Measurements from ENCODE around the gene ARMC10.
"Not testable (repeated sequence)": the region's sequence is repeated elsewhere in the genome, so short reads cannot be mapped to it uniquely, and the experiment has no call there.

The ARMC10 gene

DNA sequence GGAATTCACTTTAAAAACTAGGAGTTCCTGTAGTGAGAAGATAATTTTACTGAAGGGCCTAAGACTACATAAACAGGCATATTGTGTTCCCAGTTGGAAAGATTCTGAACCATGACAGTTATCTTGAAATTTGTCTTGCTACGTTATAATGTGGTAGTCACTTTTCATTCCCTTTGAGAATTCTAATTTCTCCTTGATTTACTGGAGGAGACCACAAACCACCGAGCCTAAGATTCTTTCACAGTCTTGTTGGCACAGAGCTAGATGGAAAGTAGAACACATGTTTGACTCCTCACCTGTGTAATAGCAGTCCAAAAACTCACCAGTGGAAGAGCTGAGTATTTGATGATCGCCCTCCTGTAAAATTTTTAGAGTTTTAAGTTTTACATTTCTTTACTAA lies 4.9 kb downstream of the ARMC10 start:
- no peak for DNase-seq

GRCh38 chr7:103080923-103081322 lies 6.0 kb downstream of the ARMC10 start:
- DNase-seq: no peak

DNA sequence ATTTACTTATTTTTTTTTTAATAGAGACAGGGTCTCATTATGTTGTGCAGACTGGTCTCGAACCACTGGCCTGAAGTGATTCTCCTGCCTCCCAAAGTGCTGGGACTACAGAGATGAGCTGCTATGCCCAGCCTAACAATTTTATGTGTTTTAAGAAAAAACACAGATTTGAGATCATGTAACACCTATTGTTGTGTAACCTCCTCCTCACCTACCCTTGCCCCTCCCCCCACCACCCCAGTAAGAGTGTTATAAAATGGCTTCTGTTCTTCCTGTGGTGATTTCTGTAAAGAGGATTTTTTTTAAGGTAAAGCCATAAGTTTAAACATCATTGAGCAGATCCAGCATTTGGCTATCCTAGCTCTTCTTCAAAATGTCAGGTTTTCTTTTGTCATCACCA lies 7.6 kb downstream of the ARMC10 start:
- no peak for DNase-seq

DNA sequence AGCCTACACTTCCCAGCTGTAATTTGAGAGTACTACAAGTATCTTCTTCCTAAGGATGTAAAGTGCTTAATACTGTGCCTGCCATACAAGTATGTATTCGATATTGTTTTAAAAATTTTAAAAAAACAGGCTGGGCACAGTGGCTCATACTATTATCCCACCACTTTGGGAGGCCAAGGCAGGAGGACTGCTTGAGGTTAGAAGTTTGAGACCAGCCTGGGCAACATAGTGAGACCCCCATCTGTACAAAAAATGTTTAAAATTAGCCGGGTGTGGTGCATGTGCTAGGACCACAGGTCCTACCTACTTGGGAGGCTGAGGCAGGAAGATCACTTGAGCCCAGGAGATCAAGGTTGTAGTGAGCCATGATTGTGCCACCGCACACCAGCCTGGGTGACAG lies 8.3 kb downstream of the ARMC10 start:
- DNase-seq: no peak

- DNase-seq: not testable (repeated sequence)
Observed at GRCh38 chr7:103092321-103092720, 17.4 kb downstream of the ARMC10 start.

- no peak for DNase-seq
Observed at GRCh38 chr7:103093429-103093828, 18.5 kb downstream of the ARMC10 start.

DNA sequence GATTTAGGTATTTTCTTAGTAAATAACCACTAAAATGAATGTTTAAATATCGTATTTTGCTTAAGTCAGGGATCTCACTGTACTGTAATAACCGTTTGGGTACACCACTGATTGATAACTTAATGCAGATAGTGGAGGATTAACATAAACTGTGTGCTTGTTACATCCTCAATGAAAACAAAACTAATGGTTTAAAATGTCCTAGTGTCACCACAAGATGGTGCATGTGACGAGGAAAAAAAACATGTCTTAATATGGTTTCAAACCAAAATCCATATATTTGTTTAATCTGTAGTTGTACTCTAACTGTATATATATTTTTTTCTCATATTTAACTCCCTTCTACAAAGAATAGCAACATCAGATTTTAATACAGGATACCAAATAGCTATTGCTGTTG lies 19.2 kb downstream of the ARMC10 start:
- DNase-seq: no peak

DNA sequence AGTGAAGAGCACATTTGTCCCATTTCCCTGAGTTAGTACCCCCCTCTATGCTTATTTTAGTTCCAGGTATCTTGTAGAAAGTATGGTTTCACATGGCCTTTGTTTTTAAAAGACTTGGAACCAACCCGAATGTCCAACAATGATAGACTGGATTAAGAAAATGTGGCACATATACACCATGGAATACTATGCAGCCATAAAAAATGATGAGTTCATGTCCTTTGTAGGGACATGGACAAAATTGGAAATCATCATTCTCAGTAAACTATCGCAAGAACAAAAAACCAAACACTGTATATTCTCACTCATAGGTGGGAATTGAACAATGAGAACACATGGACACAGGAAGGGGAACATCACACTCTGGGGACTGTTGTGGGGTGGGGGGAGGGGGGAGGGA lies 20.6 kb downstream of the ARMC10 start:
- not testable (repeated sequence) for DNase-seq

DNA sequence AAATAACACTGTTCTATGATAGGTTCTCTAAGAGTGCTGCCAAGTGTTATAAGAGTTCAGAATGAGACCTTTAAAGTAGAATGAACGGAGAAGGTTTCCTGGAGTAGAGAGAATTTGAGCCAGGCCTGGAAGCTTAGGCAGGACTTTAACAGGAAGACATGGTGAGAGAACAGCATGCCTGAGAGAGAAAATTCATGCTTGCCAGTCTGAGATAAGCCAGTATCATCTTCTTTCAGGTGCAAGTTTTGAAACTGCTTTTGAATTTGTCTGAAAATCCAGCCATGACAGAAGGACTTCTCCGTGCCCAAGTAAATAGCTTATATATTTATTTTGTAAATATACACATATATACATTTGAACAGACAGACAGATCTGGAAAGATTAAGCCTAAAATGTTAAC lies 22.1 kb downstream of the ARMC10 start:
- no peak for DNase-seq

GRCh38 chr7:103100348-103100747 lies 25.4 kb downstream of the ARMC10 start:
- DNase-seq: no peak

GRCh38 chr7:103101543-103101942 lies 26.6 kb downstream of the ARMC10 start:
- no peak for DNase-seq

GRCh38 chr7:103106005-103106702 lies 31.2 kb downstream of the ARMC10 start:
- no peak for DNase-seq

- DNase-seq: not testable (repeated sequence)
Observed at GRCh38 chr7:103106703-103107070, 31.7 kb downstream of the ARMC10 start.

DNA sequence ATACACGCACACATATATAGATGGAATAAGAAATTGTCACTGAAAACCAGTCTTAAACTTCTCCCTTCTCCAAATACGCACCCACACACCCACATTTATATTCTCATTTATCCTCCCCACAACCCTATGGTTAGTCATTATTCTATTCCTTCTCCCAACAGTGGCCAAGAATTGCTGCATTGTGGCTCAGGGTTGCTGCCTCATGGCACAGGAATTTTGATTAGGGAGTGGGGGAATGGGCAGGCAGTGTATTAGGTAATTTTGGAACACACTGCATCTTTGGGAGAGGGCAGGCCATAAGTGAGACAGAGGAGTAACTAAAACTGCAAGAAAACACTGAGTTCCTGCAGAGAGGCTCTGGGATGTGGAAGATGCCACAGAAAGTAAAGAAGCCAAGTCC lies 38.2 kb downstream of the ARMC10 start:
- no peak for DNase-seq

- no peak for DNase-seq
Observed at GRCh38 chr7:103114576-103115008, 39.7 kb downstream of the ARMC10 start.

DNA sequence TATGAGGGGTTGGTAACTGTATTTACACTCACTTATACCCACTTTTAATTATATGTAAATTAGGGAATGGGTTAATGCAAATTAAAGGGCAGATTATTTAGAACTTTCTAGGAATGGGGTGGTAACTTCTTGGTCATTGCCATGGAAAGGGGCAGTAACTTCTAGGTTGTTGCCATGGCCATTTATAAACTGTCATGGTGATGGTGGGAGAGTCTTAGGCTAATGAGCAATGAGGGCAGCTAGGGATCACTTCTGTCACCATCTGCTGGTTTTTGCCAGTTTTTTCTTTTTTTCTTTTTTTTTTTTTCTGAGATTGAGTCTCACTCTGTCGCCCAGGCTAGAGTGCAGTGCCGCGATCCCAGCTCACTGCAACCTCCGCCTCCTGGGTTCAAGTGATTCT lies 40.8 kb downstream of the ARMC10 start:
- DNase-seq: no peak

DNA sequence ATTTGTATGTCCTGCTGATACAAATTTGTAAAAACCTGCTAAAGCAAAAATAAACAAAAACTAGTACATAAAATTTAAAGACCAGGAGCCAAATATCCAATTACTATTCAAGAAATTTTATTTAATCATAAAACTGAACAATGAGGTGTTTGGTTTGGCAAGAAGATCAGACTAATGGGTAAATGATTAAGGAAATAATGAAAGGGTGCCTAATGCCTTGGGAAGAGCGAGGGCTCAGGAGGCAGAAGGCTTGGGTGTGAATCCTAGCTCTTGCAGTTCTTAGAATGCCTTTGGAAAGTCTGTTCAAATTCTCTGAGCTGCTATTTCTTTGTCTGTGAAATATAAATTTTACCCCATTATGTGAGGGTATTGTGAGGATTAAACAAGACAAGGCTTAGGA lies 41.6 kb downstream of the ARMC10 start:
- no peak for DNase-seq

DNA sequence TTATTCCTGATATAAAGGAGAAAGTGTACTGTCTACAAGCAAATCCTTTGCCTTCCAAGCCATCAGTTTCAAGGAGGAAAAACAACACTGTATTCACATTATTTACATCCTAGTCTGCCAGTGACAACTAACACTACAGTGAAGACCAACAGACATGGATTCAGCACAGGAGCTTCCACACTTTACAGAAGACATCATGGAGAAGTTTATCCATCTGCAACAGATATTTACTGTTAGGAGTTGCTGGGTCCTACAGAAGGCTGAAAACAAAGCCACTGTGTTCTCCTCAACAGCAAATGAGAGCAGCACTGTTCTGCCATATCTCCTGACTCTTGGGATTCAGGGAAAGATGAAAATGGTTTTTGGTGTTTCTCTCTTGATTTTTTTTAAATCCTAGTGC lies 42.1 kb downstream of the ARMC10 start:
- no peak for DNase-seq

- no peak for DNase-seq
Observed at GRCh38 chr7:103117465-103117864, 42.5 kb downstream of the ARMC10 start.

GRCh38 chr7:103119791-103120291 lies 44.9 kb downstream of the ARMC10 start:
- no peak for DNase-seq

- DNase-seq: no peak
Observed at GRCh38 chr7:103120362-103120761, 45.4 kb downstream of the ARMC10 start.

GRCh38 chr7:103121641-103122040 lies 46.7 kb downstream of the ARMC10 start:
- no peak for DNase-seq

DNA sequence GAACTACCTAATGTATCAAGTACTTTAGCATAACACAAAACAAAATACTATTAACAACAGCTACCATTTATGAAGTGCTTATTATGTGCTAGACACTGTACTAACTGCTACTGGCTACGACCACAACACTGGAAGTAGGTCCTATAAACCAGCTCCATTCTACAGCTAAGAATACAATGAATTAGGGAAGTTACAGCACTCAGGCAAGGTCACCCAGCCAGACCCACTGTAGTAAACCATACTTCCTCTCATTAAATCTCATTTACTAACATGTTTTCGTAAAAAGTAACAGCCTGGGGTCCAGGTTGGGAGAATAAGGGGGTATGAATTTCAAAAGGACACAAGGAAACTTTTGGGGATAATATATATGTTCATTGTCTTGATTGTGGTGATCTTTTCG lies 48.6 kb downstream of the ARMC10 start:
- DNase-seq: no peak

DNA sequence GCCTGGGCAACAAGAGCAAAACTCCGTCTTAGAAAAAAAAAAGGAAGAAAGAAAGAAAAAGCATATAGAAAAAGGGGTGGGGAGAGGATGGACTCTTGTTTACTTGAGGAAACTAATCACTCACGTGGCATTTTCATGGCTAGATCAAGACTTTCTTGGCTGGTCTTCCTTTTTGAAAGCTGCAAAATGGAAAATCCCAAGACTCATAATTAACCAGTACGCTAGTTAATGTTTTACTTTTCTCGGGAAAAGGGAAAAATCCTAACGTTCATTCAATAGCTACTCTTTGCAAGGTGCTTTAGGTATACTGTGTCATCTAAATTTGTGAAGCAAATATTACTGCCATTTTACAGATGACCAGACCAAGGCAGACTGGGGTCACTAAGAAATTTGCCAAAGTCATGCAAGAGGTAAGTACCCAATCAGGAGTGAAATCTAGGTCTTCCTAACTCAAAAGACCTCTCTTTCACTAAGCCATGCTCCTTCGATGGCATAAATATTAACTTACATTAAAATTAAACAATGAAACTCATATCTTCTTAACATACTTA lies 49.6 kb downstream of the ARMC10 start:
- no peak for DNase-seq

DNA sequence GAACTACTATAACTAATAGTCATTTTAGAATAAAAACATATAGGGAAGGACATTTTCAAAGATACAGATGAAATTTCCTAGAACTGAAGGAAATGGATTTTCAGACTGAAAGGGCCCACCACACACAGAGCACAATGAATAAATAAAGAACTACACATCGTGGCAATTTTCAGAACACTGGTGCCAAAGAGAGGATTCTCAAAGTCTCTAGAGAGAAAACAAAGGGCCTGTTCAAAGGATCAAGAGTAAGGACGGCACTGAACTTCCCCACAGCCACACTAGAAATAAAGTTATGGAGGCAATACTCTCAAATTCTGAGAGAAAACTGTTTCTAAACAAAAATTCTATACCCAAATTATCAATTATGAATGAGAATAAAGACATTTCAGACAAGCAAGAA lies 52.1 kb downstream of the ARMC10 start:
- DNase-seq: no peak

Data from cortex of kidney (tissue), 1 donor.